ENCODE data around the gene SLC36A1.

GRCh38 chr5:151520294-151520693 is 72.9 kb downstream of the SLC36A1 start:
- TF ChIP-seq EZH2 (IDR thresholded peaks at IDR 0.05; ENCODE audit: low read length) = no peak
- TF ChIP-seq, protein P1, sequence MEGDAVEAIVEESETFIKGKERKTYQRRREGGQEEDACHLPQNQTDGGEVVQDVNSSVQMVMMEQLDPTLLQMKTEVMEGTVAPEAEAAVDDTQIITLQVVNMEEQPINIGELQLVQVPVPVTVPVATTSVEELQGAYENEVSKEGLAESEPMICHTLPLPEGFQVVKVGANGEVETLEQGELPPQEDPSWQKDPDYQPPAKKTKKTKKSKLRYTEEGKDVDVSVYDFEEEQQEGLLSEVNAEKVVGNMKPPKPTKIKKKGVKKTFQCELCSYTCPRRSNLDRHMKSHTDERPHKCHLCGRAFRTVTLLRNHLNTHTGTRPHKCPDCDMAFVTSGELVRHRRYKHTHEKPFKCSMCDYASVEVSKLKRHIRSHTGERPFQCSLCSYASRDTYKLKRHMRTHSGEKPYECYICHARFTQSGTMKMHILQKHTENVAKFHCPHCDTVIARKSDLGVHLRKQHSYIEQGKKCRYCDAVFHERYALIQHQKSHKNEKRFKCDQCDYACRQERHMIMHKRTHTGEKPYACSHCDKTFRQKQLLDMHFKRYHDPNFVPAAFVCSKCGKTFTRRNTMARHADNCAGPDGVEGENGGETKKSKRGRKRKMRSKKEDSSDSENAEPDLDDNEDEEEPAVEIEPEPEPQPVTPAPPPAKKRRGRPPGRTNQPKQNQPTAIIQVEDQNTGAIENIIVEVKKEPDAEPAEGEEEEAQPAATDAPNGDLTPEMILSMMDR (optimal IDR thresholded peaks at IDR 0.05 in 1 of 3, IDR thresholded peaks at IDR 0.05 in 1 of 3, conservative IDR thresholded peaks at IDR 0.05 in 1 of 3; ENCODE audit: extremely low read depth in 1 of 3, insufficient read depth in 2 of 3, low read length in 3 of 3) = no peak
